GM23338 (cell line): ENCODE results near the gene CPLX3. TPM values are rescaled to one million over a fixed set of nuclear protein-coding genes. Genes with fewer than 3 reads are reported as not detected.

ENCODE experiments used
- ATAC-seq: fragments of 200-7000 bp; cut with Tn5 transposase; 3 replicates; pipeline ENCODE4 v1.9.1; 2020
- DNase-seq: peaks from one replicate; pipeline ENCODE4 v3.0.0-alpha.2; 2015; ENCODE audit warnings: low spot score
- H2AFZ ChIP-seq: fragments of 200-600 bp; sonication (generic); 2 replicates; pipeline ENCODE4 v1.8.0; 2016; ENCODE audit warnings: antibody characterized with exemption, mild to moderate bottlenecking, moderate library complexity
- H3F3A ChIP-seq: fragments of 200-600 bp; sonication (generic); replicated peaks from 2 replicates; pipeline ENCODE4 v1.8.0; 2017; ENCODE audit warnings: antibody characterized with exemption, mixed run types, low read depth
- H3K27ac ChIP-seq: fragments of 200-600 bp; sonication (generic); 2 replicates; pipeline ENCODE4 v1.6.1; 2016; ENCODE audit warnings: low read depth
- H3K27me3 ChIP-seq: fragments of 200-600 bp; sonication (generic); 2 replicates; pipeline ENCODE4 v1.8.0; 2016; ENCODE audit warnings: mild to moderate bottlenecking, mixed run types, moderate library complexity; ENCODE audit not compliant: insufficient read depth
- H3K36me3 ChIP-seq: fragments of 200-600 bp; sonication (generic); 2 replicates; pipeline ENCODE4 v1.8.0; 2016; ENCODE audit warnings: mild to moderate bottlenecking; ENCODE audit not compliant: insufficient read depth
- H3K4me1 ChIP-seq: fragments of 200-600 bp; sonication (generic); 2 replicates; pipeline ENCODE4 v1.8.0; 2016; ENCODE audit warnings: mild to moderate bottlenecking, moderate library complexity; ENCODE audit not compliant: insufficient read depth
- H3K4me2 ChIP-seq: fragments of 200-600 bp; sonication (generic); 2 replicates; pipeline ENCODE4 v1.7.1; 2017; ENCODE audit warnings: mixed run types
- H3K4me3 ChIP-seq: fragments of 200-600 bp; sonication (generic); 2 replicates; pipeline ENCODE4 v1.6.1; 2016; ENCODE audit warnings: mixed run types
- H3K79me2 ChIP-seq: fragments of 200-600 bp; sonication (generic); replicated peaks from 2 replicates; pipeline ENCODE4 v1.8.0; 2017; ENCODE audit warnings: mild to moderate bottlenecking; ENCODE audit not compliant: insufficient read depth
- H3K9me2 ChIP-seq: fragments of 200-600 bp; sonication (generic); 2 replicates; pipeline ENCODE4 v1.8.0; 2017; ENCODE audit not compliant: insufficient read depth
- H4K20me1 ChIP-seq: fragments of 200-600 bp; sonication (generic); replicated peaks from 2 replicates; pipeline ENCODE4 v1.8.0; 2017; ENCODE audit warnings: mild to moderate bottlenecking; ENCODE audit not compliant: insufficient read depth
- H3K27ac Mint-ChIP-seq: 2 replicates; pipeline ENCODE4 v1.8.0; 2020; ENCODE audit warnings: inconsistent platforms, mild to moderate bottlenecking, moderate library complexity, mixed read lengths
- H3K27me3 Mint-ChIP-seq: 3 replicates; pipeline ENCODE4 v1.8.0; 2022; ENCODE audit warnings: low read depth, mild to moderate bottlenecking, moderate library complexity, mixed read lengths, inconsistent platforms; ENCODE audit not compliant: insufficient read depth, poor library complexity
- H3K36me3 Mint-ChIP-seq: 3 replicates; pipeline ENCODE4 v1.8.0; 2021; ENCODE audit warnings: low read depth, mild to moderate bottlenecking, inconsistent platforms, moderate library complexity, mixed read lengths
- H3K4me1 Mint-ChIP-seq: 3 replicates; pipeline ENCODE4 v1.8.0; 2020; ENCODE audit warnings: mild to moderate bottlenecking, inconsistent platforms, mixed read lengths
- H3K4me3 Mint-ChIP-seq: 3 replicates; pipeline ENCODE4 v1.8.0; 2021; ENCODE audit warnings: moderate library complexity, mild to moderate bottlenecking, inconsistent platforms, mixed read lengths
- H3K9me3 Mint-ChIP-seq: 3 replicates; pipeline ENCODE4 v1.8.0; 2020; ENCODE audit warnings: moderate library complexity, mild to moderate bottlenecking, inconsistent platforms, mixed read lengths
- EZH2 ChIP-seq: fragments of 200-600 bp; sonication (generic); IDR thresholded peaks from one replicate; pipeline ENCODE4 v1.8.0; 2017; ENCODE audit warnings: antibody characterized with exemption, mild to moderate bottlenecking, low read depth; ENCODE audit not compliant: unreplicated experiment
- NANOG ChIP-seq: IDR thresholded peaks from 2 replicates; pipeline ENCODE4 v1.6.1; 2016; ENCODE audit warnings: antibody characterized with exemption, borderline replicate concordance
- STAT1 ChIP-seq: IDR thresholded peaks from one replicate; pipeline ENCODE4 v1.6.1; 2016; ENCODE audit warnings: antibody characterized with exemption; ENCODE audit not compliant: unreplicated experiment
- polyA plus RNA-seq: library from polyadenylated mRNA; unstranded; fragments of >200 nt; fragmentation: Nextera tagmentation; extraction: Ambion mirVana; gene quantifications from 2 replicates; pipeline ENCODE4 v1.2.1, GENCODE V29; 2016
- total RNA-seq: library from RNA; depleted of rRNA; stranded (reverse); fragments of >200 nt; shearing (Covaris generic); gene quantifications from 2 replicates; pipeline ENCODE4 v1.2.3, GENCODE V29; 2014
- TF ChIP-seq, protein P1 (sequence below), 2 experiments: fragments of 200-600 bp in 1 of 2; sonication (generic) in 1 of 2; conservative IDR thresholded peaks; 2 replicates each; pipeline versions ENCODE4 v1.5.1 to v1.6.1; 2016 to 2017; ENCODE audit warnings: antibody characterized with exemption in 2 of 2, low read depth in 2 of 2, mild to moderate bottlenecking in 2 of 2, moderate library complexity in 1 of 2
- TF ChIP-seq, protein P2 (sequence below): IDR thresholded peaks from 2 replicates; pipeline ENCODE4 v1.6.1; 2016; ENCODE audit warnings: antibody characterized with exemption

CPLX3 gene
- total and polyA plus RNA-seq, 2 experiments from 2014 or later = 0.66 TPM; not detected in 1

GRCh38 chr15:74842581-74843444 is 16.4 kb downstream of the CPLX3 start, which contains the start of gene ULK3 (continued):
- TF ChIP-seq, protein P1, sequence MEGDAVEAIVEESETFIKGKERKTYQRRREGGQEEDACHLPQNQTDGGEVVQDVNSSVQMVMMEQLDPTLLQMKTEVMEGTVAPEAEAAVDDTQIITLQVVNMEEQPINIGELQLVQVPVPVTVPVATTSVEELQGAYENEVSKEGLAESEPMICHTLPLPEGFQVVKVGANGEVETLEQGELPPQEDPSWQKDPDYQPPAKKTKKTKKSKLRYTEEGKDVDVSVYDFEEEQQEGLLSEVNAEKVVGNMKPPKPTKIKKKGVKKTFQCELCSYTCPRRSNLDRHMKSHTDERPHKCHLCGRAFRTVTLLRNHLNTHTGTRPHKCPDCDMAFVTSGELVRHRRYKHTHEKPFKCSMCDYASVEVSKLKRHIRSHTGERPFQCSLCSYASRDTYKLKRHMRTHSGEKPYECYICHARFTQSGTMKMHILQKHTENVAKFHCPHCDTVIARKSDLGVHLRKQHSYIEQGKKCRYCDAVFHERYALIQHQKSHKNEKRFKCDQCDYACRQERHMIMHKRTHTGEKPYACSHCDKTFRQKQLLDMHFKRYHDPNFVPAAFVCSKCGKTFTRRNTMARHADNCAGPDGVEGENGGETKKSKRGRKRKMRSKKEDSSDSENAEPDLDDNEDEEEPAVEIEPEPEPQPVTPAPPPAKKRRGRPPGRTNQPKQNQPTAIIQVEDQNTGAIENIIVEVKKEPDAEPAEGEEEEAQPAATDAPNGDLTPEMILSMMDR (conservative IDR thresholded peaks at IDR 0.05; ENCODE audit: low read depth in 2 of 2) = peak; percentile 33 to 53

DNA sequence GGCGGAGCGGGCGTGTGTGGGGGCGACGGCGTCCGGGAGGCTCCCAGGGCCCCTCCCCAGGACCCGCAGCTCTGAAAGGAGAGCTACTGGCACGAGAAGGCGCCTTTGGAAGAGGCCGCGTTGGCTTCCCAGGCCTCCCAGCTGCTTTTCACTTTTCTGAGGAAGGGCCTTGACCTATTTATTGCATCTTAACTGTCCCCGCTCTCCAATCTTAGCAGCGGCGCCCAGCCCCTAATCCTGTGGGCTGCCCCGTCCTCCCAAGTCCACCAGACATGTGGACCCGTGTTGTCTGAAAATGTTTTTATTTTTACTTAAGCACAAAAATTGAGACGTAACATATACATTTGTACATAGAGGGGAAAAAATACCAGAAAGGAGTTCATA is 17.0 kb downstream of the CPLX3 start:
- Histone ChIP-seq H3K4me1 (peaks cover 9% of the 10 kb centered on the region), H4K20me1 (no peaks in the 10 kb centered on the region; the same call in 1 of the 2 replicates), H3K27ac (peak overlapping the region; percentile 91; the same call in 1 of the 2 replicates), H3K27me3 (no peaks in the 10 kb centered on the region), H3K36me3 (no peaks in the 10 kb centered on the region; the same call in 1 of the 2 replicates), H3K4me2 (peak overlapping the region; percentile 87), H2AFZ (peak overlapping the region; percentile 94), H3K9me2 (no peaks in the 10 kb centered on the region), H3K79me2 (no peaks in the 10 kb centered on the region), H3F3A (0 out of 2 replicates have a peak, but pooled peaks cover 5% of the 10 kb centered on the region), H3K4me3 (peak overlapping the region; percentile 97)
- Mint-ChIP-seq H3K4me3 (peak overlapping the region; percentile 81), H3K27ac (peak overlapping the region; percentile 90), H3K4me1 (peaks cover 22% of the 10 kb centered on the region), H3K9me3 (no peaks in the 10 kb centered on the region), H3K27me3 (peaks cover 16% of the 10 kb centered on the region), H3K36me3 (peaks cover 25% of the 10 kb centered on the region)
- ATAC-seq (no peak), DNase-seq (no peak)
- TF ChIP-seq EZH2 = no peak
- TF ChIP-seq, protein P1 (conservative IDR thresholded peaks at IDR 0.05; ENCODE audit: low read depth in 2 of 2) = 0 out of 4 replicates have a peak, but pooled peaks of 1 of the 2 experiments have one; percentile 2

DNA sequence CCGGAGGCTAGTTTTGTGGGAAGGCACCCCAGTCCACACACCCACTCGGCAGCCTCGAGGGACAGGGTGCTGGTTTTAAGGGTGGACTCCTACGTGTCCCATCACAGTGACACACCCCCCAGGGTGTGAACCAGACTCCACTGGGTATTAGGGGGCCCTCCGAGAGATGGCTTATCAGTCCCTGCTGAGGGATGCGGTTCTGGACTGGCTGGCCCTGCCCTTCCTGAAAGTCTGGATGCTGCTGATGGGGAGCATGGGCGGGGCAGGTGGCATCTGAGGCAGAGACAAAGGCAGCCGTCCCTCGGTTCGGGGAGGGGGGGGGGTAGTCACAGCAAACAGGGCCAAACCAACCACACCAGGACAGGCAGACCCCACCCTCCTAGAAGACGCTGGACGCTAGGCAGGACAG is 17.5 kb downstream of the CPLX3 start:
- Mint-ChIP-seq H3K4me3 (peak overlapping the region; percentile 81; the same call in 2 of the 3 replicates), H3K27ac (no peak overlapping the region)
- H3K27ac ChIP-seq = peak overlapping the region; percentile 91; the same call in 1 of the 2 replicates

More for the DNA sequence above, 17.5 kb downstream of the CPLX3 start:
- Histone ChIP-seq H3K79me2 (no peaks in the 10 kb centered on the region), H3K36me3 (no peaks in the 10 kb centered on the region; the same call in 1 of the 2 replicates), H3K4me2 (peak overlapping the region; percentile 87), H3K4me1 (peaks cover 9% of the 10 kb centered on the region), H3K9me2 (no peaks in the 10 kb centered on the region), H3F3A (0 out of 2 replicates have a peak, but pooled peaks cover 5% of the 10 kb centered on the region), H2AFZ (peak overlapping the region; percentile 94; the same call in 1 of the 2 replicates), H3K27me3 (no peaks in the 10 kb centered on the region), H3K4me3 (peak overlapping the region; percentile 97), H4K20me1 (no peaks in the 10 kb centered on the region; the same call in 1 of the 2 replicates)
- H3K9me3 Mint-ChIP-seq = no peaks in the 10 kb centered on the region
- no peak for TF ChIP-seq NANOG
- TF ChIP-seq EZH2 = no peak
- no peak for TF ChIP-seq STAT1
- TF ChIP-seq, protein P1 (conservative IDR thresholded peaks at IDR 0.05; ENCODE audit: low read depth in 2 of 2) = no peak
- TF ChIP-seq, protein P2, sequence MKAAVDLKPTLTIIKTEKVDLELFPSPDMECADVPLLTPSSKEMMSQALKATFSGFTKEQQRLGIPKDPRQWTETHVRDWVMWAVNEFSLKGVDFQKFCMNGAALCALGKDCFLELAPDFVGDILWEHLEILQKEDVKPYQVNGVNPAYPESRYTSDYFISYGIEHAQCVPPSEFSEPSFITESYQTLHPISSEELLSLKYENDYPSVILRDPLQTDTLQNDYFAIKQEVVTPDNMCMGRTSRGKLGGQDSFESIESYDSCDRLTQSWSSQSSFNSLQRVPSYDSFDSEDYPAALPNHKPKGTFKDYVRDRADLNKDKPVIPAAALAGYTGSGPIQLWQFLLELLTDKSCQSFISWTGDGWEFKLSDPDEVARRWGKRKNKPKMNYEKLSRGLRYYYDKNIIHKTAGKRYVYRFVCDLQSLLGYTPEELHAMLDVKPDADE = no peak
- peaks cover 22% of the 10 kb centered on the region for H3K4me1 Mint-ChIP-seq
- DNase-seq (no peak), ATAC-seq (no peak)
- H3K27me3 Mint-ChIP-seq = peaks cover 16% of the 10 kb centered on the region
- peaks cover 28% of the 10 kb centered on the region for H3K36me3 Mint-ChIP-seq
